GM18873 (cell line): ENCODE measurements around the gene LEFTY1.

Source experiments
- ATAC-seq: cut with Tn5 transposase; IDR thresholded peaks from one replicate; pipeline ENCODE4 v1.9.1; 2021; ENCODE audit warnings: mild to moderate bottlenecking, moderate library complexity, moderate number of reproducible peaks; ENCODE audit not compliant: unreplicated experiment, low FRiP score

The LEFTY1 gene

GRCh38 chr1:225855503-225856300 lies 33.2 kb downstream of the LEFTY1 start:
- no peak for ATAC-seq

GRCh38 chr1:225853441-225853840 lies 35.5 kb downstream of the LEFTY1 start:
- no peak for ATAC-seq

- ATAC-seq, result no peak
These were observed 36.4 kb downstream of the LEFTY1 start for GRCh38 chr1:225852413-225853124.

- no peak for ATAC-seq
These were observed 37.1 kb downstream of the LEFTY1 start for GRCh38 chr1:225851805-225852204.

- ATAC-seq, result no peak
These were observed 38.6 kb downstream of the LEFTY1 start for GRCh38 chr1:225850370-225850769.

GRCh38 chr1:225849925-225850324 lies 39.0 kb downstream of the LEFTY1 start:
- no peak for ATAC-seq

GRCh38 chr1:225848030-225848955 lies 40.7 kb downstream of the LEFTY1 start:
- peak; percentile 57 for ATAC-seq

- ATAC-seq, result no peak
These were observed 41.3 kb downstream of the LEFTY1 start for GRCh38 chr1:225847610-225848009.

GRCh38 chr1:225846331-225847310 lies 42.3 kb downstream of the LEFTY1 start:
- no peak for ATAC-seq

- no peak for ATAC-seq
These were observed 43.2 kb downstream of the LEFTY1 start for GRCh38 chr1:225845571-225846259.

- ATAC-seq, result no peak
These were observed 43.8 kb downstream of the LEFTY1 start for GRCh38 chr1:225845097-225845496.

- no peak for ATAC-seq
These were observed 44.5 kb downstream of the LEFTY1 start for GRCh38 chr1:225844236-225845061.

- ATAC-seq, result no peak
These were observed 45.5 kb downstream of the LEFTY1 start for GRCh38 chr1:225843426-225843795.

GRCh38 chr1:225842788-225843425 lies 46.0 kb downstream of the LEFTY1 start:
- ATAC-seq, result no peak

- no peak for ATAC-seq
These were observed 46.9 kb downstream of the LEFTY1 start for GRCh38 chr1:225842074-225842473.

- ATAC-seq, result no peak
These were observed 48.2 kb downstream of the LEFTY1 start for GRCh38 chr1:225840713-225841112.

GRCh38 chr1:225840223-225840610 lies 48.7 kb downstream of the LEFTY1 start:
- ATAC-seq, result no peak

GRCh38 chr1:225838793-225839192 lies 50.2 kb downstream of the LEFTY1 start:
- no peak for ATAC-seq
